Stimulated activated CD4-positive, alpha-beta T cell treated with anti-CD3 and anti-CD28 coated beads, Interleukin-1b, Interleukin-23, amount 100 ng/mL, for 4 hours (primary cell): Measurements from ENCODE around the gene COMMD1.
"Not testable (repeated sequence)": the region's sequence is repeated elsewhere in the genome, so short reads cannot be mapped to it uniquely, and the experiment has no call there.

Experiments used
- DNase-seq, 2 donors: peaks; one replicate each; pipeline ENCODE4 v3.0.0-alpha.2; 2020; ENCODE audit warnings: low read depth in 2 of 2

COMMD1 gene

GRCh38 chr2:61924895-61925663, 19.6 kb downstream of the COMMD1 start:
- no peak for DNase-seq

DNA sequence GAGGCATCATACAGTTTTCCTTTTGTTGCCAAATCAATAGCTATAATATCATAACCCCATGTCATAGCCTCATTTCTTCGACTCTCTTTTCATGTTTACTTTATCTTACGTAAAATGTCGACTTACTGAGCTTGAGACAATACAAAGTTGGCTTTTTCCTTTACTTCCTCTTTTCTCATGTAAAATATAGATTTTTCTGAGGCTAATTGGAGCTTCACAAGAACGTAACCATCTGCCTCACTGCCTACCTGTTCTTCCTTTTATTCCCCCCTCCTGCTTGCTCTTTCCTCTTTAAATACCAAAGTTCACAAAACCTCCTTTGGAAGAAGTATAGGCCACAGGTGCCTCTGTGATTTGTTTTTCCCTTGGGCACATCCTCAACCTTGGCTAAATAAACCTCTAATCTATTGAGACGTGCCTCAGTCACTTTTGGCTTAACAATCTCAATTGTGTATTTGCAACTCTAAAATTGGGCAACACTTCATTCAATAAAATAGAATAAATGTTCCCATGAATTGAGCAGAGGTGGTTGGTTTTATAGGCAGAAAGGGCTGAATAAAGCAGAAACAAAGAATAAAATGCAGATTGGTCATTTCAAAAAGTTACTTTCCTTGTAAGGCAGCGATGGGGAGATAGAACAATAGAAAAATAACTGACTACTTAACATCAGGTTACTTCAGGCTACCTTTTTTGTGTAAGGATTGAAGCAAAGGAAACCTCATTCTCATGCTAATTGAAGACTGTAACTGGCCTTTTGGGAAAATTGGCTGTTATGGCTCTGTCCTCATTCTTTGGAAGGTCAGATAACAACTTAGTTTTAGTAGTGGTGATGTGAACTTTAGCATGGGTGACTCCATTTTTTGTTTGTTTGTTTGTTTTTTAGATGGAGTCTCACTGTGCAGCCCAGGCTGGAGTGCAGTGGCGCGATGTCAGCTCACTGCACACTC, 21.3 kb downstream of the COMMD1 start:
- no peak for DNase-seq

DNA sequence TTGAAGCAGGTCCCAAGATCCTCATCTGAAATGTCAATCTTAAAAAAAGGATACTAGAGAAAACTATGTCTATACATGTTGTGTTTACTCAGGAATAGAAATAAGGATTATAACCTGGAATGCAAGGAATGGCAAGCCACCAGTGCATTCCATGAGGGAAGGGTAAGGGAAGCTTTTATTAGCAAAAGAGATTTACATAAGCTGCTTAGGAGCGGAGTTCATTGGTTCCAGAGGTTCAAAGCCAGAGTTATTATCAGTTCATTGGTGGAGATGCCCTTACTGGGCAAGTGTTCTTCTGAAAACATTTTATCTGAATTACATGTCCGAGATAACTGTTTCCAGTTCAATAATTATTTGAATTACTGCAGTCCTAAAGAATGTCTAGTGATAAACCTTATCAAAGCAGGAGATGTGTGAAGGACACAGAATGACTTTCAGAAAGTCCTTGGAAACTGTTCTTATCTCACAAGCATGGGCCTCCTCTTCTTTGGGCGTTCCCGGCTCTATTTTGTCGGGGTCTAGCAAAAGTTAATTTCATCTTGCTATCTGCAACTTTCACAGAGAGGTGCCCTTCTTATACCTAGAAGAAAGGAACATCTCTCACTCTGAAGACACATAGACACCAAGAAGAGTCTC, 23.5 kb downstream of the COMMD1 start:
- no peak for DNase-seq

GRCh38 chr2:61937098-61937497, 31.6 kb downstream of the COMMD1 start:
- no peak for DNase-seq

GRCh38 chr2:61937886-61938285, 32.4 kb downstream of the COMMD1 start:
- no peak for DNase-seq

GRCh38 chr2:61938511-61938910, 33.0 kb downstream of the COMMD1 start:
- no peak for DNase-seq

GRCh38 chr2:61943251-61943650, 37.8 kb downstream of the COMMD1 start:
- DNase-seq: no peak

DNA sequence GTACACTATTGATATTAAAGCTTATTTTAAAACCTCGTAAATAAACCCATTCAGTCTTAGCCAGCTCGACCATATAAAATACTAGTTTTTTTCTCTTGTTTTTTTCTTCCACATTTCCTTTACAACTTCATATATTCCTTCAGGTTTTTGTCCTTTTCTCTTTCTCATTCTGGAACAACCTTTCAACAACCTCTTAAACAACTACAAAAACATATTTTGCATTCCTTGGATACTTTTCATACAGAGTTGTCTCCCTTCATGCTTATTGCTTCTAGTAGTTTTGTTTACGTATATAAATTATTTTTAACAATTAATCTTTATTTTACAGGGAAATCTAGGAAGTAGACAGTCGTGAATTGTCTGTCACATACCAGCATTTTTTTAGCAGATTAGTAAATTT, 41.2 kb downstream of the COMMD1 start:
- no peak for DNase-seq

DNA sequence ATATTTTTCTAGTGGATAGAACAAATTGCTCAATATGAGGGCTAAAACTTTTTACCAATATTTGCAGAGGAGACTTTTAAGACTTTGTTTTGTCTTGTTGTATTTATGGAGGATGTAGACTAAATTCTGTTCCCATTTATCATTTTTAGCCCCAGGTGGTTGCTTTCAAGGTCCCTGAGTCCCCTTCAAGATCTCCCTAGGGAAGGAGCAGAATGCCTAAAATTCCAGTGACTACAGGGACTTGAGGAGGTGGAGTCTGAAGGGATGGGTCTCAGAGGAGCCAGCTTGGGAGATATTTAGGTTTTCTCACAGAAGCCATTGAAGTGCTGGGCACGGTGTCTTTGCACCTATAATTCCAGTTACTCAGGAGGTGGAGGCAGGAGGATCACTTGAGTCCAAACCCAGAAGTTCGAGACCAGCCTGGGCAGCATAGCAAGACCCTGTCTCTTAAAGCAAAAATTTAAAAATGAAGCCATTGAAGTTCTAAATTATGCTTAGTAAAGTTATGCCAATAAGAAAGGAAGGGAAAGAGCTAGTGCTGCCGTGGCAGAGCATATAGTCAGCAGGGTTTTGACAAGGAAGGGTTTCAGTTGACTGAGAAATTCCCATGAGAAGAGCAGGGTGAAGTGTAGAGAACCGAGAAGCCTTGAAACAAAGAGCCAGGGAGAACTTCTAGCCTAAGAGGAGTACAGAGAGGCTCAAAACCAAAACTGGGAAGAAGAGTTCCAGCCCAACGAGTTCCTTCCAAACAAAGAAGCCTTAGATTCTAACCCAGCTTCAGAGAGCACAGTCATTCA, 43.4 kb downstream of the COMMD1 start:
- no peak for DNase-seq

DNA sequence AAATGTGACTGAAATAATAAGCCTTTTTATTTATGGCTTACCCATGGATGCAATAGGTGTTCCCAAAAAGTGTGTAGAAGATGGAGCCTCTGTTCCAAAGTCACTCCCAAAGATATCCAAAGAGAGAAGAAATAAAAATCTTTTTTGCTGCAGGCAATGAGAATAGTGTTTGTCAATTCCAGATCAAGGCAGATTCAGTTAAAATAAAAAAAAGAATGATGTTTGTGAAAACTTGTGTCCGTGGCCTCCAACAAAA, 43.9 kb downstream of the COMMD1 start:
- no peak for DNase-seq

GRCh38 chr2:61949714-61950560, 44.5 kb downstream of the COMMD1 start:
- DNase-seq: no peak

- no peak for DNase-seq
Observed at GRCh38 chr2:61950571-61951315, 45.3 kb downstream of the COMMD1 start.

- no peak for DNase-seq
Observed at GRCh38 chr2:61951881-61952280, 46.4 kb downstream of the COMMD1 start.

- DNase-seq: no peak
Observed at GRCh38 chr2:61952288-61952687, 46.8 kb downstream of the COMMD1 start.

- not testable (repeated sequence) for DNase-seq
Observed at GRCh38 chr2:61954856-61955255, 49.4 kb downstream of the COMMD1 start.

DNA sequence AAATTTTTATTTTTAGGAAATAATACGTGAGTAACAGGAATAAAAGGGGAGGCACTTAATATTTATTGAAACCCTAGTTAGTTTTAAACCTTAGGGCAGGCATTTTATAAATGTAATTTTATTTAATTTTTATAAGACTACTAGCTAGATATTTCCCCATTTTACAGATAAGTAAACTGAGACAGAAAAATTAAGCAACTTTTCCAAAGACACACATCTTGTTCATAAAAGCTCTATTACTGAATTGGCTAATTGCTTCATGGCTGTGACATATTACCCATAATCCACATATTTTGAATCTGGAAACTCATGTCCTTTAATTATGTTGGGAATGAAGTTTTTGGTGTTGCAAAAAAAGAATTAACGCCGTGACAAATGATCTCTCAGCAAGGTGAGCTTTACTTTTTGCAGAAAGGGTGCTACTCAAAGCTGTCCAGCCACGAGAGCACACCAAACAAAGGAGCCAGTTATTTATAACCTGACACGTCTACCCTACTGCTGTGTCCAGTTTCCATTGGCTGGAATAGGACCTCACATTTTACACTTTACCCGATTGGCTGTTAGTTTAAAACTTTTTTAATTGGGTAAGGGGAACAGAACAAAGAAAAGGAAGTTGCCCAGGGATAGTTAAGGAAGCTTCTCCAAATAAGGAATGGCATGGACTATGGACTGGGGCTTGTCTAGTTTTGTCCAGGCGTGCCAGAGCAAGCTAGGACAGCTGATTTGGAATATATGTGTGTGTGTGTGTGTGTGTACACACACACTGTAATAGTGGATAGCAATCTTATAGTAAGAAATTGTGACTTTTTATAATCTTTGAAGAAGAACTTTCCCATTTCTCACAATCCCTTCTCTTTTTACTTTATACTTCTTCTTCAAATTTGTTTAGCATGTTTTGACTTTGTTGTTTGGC, 54.2 kb downstream of the COMMD1 start:
- no peak for DNase-seq

GRCh38 chr2:61961231-61961901, 55.9 kb downstream of the COMMD1 start:
- no peak for DNase-seq
